ENCODE measurements around the gene TSPEAR.

Gene TSPEAR

GRCh38 chr21:44456214-44456914 lies 255.0 kb downstream of the TSPEAR start:
- no peak for DNase-seq

GRCh38 chr21:44455524-44456213 lies 255.7 kb downstream of the TSPEAR start:
- DNase-seq = peak; percentile 41

GRCh38 chr21:44454747-44455523 lies 256.4 kb downstream of the TSPEAR start, which contains the start of gene LRRC3:
TSS of gene LRRC3 (plus strand) at chr21:44455510. CDS start at chr21:44456645, 1,135 bp downstream.
- peak; percentile 78 for DNase-seq

- no peak for DNase-seq
These were observed 257.3 kb downstream of the TSPEAR start for GRCh38 chr21:44454058-44454457.

GRCh38 chr21:44453120-44453519 lies 258.3 kb downstream of the TSPEAR start:
- DNase-seq = no peak

GRCh38 chr21:44450999-44451398 lies 260.4 kb downstream of the TSPEAR start:
- no peak for DNase-seq

- DNase-seq = no peak
These were observed 261.0 kb downstream of the TSPEAR start for GRCh38 chr21:44450402-44450801.

GRCh38 chr21:44449473-44450363 lies 261.7 kb downstream of the TSPEAR start:
- DNase-seq = no peak

- no peak for DNase-seq
These were observed 262.7 kb downstream of the TSPEAR start for GRCh38 chr21:44448651-44449131.
